GM23338 (cell line): ENCODE data around the gene PLPP7.

Experiments used
- CREB1 ChIP-seq: fragments of 250-450 bp; sonication (Bioruptor Pico); IDR thresholded peaks from 2 replicates; pipeline ENCODE4 v1.5.0; 2020; ENCODE audit warnings: low read depth, mild to moderate bottlenecking, moderate library complexity
- EZH2 ChIP-seq: fragments of 200-600 bp; sonication (generic); IDR thresholded peaks from one replicate; pipeline ENCODE4 v1.8.0; 2017; ENCODE audit warnings: antibody characterized with exemption, mild to moderate bottlenecking, low read depth; ENCODE audit not compliant: unreplicated experiment
- EZH2phosphoT487 ChIP-seq: fragments of 200-600 bp; sonication (generic); IDR thresholded peaks from one replicate; pipeline ENCODE4 v1.8.1; 2018; ENCODE audit warnings: antibody characterized with exemption; ENCODE audit not compliant: unreplicated experiment
- JUNB ChIP-seq: IDR thresholded peaks from one replicate; pipeline ENCODE4 v1.6.1; 2016; ENCODE audit warnings: antibody characterized with exemption; ENCODE audit not compliant: unreplicated experiment
- POLR2AphosphoS5 ChIP-seq: IDR thresholded peaks from 2 replicates; pipeline ENCODE4 v1.6.1; 2016; ENCODE audit warnings: antibody characterized with exemption, low read depth
- TF ChIP-seq, protein P1 (sequence below): IDR thresholded peaks from one replicate; pipeline ENCODE4 v1.6.1; 2018; ENCODE audit warnings: antibody characterized with exemption; ENCODE audit not compliant: unreplicated experiment
- TF ChIP-seq, protein P2 (sequence below), 2 experiments: fragments of 200-600 bp in 1 of 2; sonication (generic) in 1 of 2; conservative IDR thresholded peaks; 2 replicates each; pipeline versions ENCODE4 v1.5.1 to v1.6.1; 2016 to 2017; ENCODE audit warnings: antibody characterized with exemption in 2 of 2, low read depth in 2 of 2, mild to moderate bottlenecking in 2 of 2, moderate library complexity in 1 of 2
- TF ChIP-seq, protein P3 (sequence below): IDR thresholded peaks from 2 replicates; pipeline ENCODE4 v1.6.1; 2016; ENCODE audit warnings: antibody characterized with exemption

DNA sequence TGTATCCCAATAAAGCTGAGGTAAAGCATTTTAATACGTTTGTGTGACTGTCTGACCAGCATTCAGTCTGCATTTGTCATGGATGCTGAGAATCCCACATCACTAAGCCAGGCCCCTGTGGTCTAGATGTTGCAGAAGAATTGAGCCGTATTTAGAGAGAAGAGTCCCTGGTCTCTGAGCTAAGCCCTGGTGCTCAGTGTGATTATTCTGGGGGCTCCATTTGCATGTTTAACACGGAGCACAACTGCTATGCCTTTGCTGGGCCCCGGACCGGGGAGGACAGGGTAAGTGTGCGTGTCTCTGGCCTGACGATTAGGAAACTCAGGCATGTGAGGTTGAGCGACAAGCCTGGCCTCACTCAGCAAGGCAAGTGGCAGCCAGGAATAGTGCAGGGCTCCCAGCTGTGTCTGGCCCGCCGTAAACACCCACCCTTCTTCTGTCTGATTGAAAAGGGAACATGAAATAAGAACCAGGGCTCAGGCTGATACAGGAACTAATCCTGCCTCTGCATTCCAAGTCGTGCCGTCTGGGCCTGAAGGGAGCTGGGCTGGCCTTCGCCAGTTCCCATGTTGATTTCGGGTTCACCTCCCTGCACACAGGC lies 35.5 kb upstream of the PLPP7 start:
- TF ChIP-seq, protein P1, sequence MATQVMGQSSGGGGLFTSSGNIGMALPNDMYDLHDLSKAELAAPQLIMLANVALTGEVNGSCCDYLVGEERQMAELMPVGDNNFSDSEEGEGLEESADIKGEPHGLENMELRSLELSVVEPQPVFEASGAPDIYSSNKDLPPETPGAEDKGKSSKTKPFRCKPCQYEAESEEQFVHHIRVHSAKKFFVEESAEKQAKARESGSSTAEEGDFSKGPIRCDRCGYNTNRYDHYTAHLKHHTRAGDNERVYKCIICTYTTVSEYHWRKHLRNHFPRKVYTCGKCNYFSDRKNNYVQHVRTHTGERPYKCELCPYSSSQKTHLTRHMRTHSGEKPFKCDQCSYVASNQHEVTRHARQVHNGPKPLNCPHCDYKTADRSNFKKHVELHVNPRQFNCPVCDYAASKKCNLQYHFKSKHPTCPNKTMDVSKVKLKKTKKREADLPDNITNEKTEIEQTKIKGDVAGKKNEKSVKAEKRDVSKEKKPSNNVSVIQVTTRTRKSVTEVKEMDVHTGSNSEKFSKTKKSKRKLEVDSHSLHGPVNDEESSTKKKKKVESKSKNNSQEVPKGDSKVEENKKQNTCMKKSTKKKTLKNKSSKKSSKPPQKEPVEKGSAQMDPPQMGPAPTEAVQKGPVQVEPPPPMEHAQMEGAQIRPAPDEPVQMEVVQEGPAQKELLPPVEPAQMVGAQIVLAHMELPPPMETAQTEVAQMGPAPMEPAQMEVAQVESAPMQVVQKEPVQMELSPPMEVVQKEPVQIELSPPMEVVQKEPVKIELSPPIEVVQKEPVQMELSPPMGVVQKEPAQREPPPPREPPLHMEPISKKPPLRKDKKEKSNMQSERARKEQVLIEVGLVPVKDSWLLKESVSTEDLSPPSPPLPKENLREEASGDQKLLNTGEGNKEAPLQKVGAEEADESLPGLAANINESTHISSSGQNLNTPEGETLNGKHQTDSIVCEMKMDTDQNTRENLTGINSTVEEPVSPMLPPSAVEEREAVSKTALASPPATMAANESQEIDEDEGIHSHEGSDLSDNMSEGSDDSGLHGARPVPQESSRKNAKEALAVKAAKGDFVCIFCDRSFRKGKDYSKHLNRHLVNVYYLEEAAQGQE = no peak
- TF ChIP-seq EZH2 (no peak), CREB1 (CRISPR knock-in tag) (no peak), POLR2AphosphoS5 (no peak), EZH2phosphoT487 (no peak), JUNB (no peak)
- TF ChIP-seq, protein P2, sequence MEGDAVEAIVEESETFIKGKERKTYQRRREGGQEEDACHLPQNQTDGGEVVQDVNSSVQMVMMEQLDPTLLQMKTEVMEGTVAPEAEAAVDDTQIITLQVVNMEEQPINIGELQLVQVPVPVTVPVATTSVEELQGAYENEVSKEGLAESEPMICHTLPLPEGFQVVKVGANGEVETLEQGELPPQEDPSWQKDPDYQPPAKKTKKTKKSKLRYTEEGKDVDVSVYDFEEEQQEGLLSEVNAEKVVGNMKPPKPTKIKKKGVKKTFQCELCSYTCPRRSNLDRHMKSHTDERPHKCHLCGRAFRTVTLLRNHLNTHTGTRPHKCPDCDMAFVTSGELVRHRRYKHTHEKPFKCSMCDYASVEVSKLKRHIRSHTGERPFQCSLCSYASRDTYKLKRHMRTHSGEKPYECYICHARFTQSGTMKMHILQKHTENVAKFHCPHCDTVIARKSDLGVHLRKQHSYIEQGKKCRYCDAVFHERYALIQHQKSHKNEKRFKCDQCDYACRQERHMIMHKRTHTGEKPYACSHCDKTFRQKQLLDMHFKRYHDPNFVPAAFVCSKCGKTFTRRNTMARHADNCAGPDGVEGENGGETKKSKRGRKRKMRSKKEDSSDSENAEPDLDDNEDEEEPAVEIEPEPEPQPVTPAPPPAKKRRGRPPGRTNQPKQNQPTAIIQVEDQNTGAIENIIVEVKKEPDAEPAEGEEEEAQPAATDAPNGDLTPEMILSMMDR (conservative IDR thresholded peaks at IDR 0.05; ENCODE audit: low read depth in 2 of 2) = no peak
- TF ChIP-seq, protein P3, sequence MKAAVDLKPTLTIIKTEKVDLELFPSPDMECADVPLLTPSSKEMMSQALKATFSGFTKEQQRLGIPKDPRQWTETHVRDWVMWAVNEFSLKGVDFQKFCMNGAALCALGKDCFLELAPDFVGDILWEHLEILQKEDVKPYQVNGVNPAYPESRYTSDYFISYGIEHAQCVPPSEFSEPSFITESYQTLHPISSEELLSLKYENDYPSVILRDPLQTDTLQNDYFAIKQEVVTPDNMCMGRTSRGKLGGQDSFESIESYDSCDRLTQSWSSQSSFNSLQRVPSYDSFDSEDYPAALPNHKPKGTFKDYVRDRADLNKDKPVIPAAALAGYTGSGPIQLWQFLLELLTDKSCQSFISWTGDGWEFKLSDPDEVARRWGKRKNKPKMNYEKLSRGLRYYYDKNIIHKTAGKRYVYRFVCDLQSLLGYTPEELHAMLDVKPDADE = no peak
